GM12872 (cell line): ENCODE results near the gene CNFN.

ENCODE experiments used
- CTCF ChIP-seq: IDR thresholded peaks from 3 replicates; pipeline ENCODE4 v1.5.1; 2011; ENCODE audit warnings: low read depth, mild to moderate bottlenecking, low read length, moderate library complexity; ENCODE audit not compliant: insufficient read depth

CNFN gene

GRCh38 chr19:42424712-42425131 is 34.6 kb upstream of the CNFN start:
- TF ChIP-seq CTCF = no peak

GRCh38 chr19:42424345-42424707 is 34.2 kb upstream of the CNFN start:
- no peak for TF ChIP-seq CTCF

- TF ChIP-seq CTCF = no peak
These were observed 33.6 kb upstream of the CNFN start for GRCh38 chr19:42423462-42424344.

GRCh38 chr19:42422901-42423461 is 32.9 kb upstream of the CNFN start:
- 0 out of 3 replicates have a peak, but pooled peaks have one; percentile 14 for TF ChIP-seq CTCF

GRCh38 chr19:42422092-42422900 is 32.2 kb upstream of the CNFN start:
- TF ChIP-seq CTCF = no peak

- no peak for TF ChIP-seq CTCF
These were observed 31.5 kb upstream of the CNFN start for GRCh38 chr19:42421591-42422031.

- TF ChIP-seq CTCF = no peak
These were observed 31.0 kb upstream of the CNFN start for GRCh38 chr19:42421101-42421500.
